Stimulated activated naive CD8-positive, alpha-beta T cell treated with anti-CD3 and anti-CD28 coated beads, Interleukin-15, Interleukin-2, amounts not matched to agents 100 ng/mL and 50 ng/mL, for 24 hours (primary cell): ENCODE measurements around the gene CMTM4.
"Not testable (repeated sequence)": the region's sequence is repeated elsewhere in the genome, so short reads cannot be mapped to it uniquely, and the experiment has no call there.

Source experiments
- H3K27ac Mint-ChIP-seq: one replicate; pipeline ENCODE4 v1.8.0; 2021; ENCODE audit warnings: mild to moderate bottlenecking, mixed read lengths
- H3K27me3 Mint-ChIP-seq: one replicate; pipeline ENCODE4 v1.8.0; 2021; ENCODE audit warnings: mixed read lengths
- H3K36me3 Mint-ChIP-seq: one replicate; pipeline ENCODE4 v1.8.0; 2021; ENCODE audit warnings: low read depth, mixed read lengths
- H3K4me1 Mint-ChIP-seq: one replicate; pipeline ENCODE4 v1.8.0; 2021; ENCODE audit warnings: low read depth, mixed read lengths
- H3K4me3 Mint-ChIP-seq: one replicate; pipeline ENCODE4 v1.8.0; 2021; ENCODE audit warnings: mild to moderate bottlenecking, mixed read lengths
- H3K9me3 Mint-ChIP-seq: one replicate; pipeline ENCODE4 v1.8.0; 2021; ENCODE audit warnings: mixed read lengths

The CMTM4 gene

GRCh38 chr16:66693149-66693548 lies 3.4 kb downstream of the CMTM4 start:
- H3K4me3 Mint-ChIP-seq = no peak overlapping the region
- no peaks in the 10 kb centered on the region for H3K36me3 Mint-ChIP-seq
- H3K4me1 Mint-ChIP-seq = peaks cover 14% of the 10 kb centered on the region
- H3K27me3 Mint-ChIP-seq = peaks cover 30% of the 10 kb centered on the region
- no peak overlapping the region for H3K27ac Mint-ChIP-seq
- H3K9me3 Mint-ChIP-seq = no peaks in the 10 kb centered on the region

- Mint-ChIP-seq H3K27me3 (peaks cover 26% of the 10 kb centered on the region), H3K36me3 (no peaks in the 10 kb centered on the region), H3K4me3 (no peak overlapping the region), H3K27ac (no peak overlapping the region), H3K4me1 (peaks cover 13% of the 10 kb centered on the region), H3K9me3 (no peaks in the 10 kb centered on the region)
Measured at GRCh38 chr16:66692341-66692740, 4.2 kb downstream of the CMTM4 start.

- Mint-ChIP-seq H3K4me1 (peaks cover 9% of the 10 kb centered on the region), H3K27ac (no peak overlapping the region), H3K36me3 (no peaks in the 10 kb centered on the region), H3K4me3 (no peak overlapping the region), H3K9me3 (no peaks in the 10 kb centered on the region), H3K27me3 (peaks cover 23% of the 10 kb centered on the region)
Measured at GRCh38 chr16:66691234-66691633, 5.3 kb downstream of the CMTM4 start.

- Mint-ChIP-seq H3K9me3 (no peaks in the 10 kb centered on the region), H3K4me1 (peaks cover 4% of the 10 kb centered on the region), H3K4me3 (no peak overlapping the region), H3K27ac (no peak overlapping the region), H3K36me3 (no peaks in the 10 kb centered on the region), H3K27me3 (peaks cover 22% of the 10 kb centered on the region)
Measured at GRCh38 chr16:66690106-66690847, 6.3 kb downstream of the CMTM4 start.

GRCh38 chr16:66689282-66689681 lies 7.3 kb downstream of the CMTM4 start:
- Mint-ChIP-seq H3K4me1 (no peaks in the 10 kb centered on the region), H3K27me3 (peaks cover 14% of the 10 kb centered on the region), H3K4me3 (no peak overlapping the region), H3K9me3 (no peaks in the 10 kb centered on the region), H3K36me3 (no peaks in the 10 kb centered on the region), H3K27ac (no peak overlapping the region)

- H3K27ac Mint-ChIP-seq = no peak overlapping the region
- H3K9me3 Mint-ChIP-seq = no peaks in the 10 kb centered on the region
- no peaks in the 10 kb centered on the region for H3K36me3 Mint-ChIP-seq
- H3K27me3 Mint-ChIP-seq = peaks cover 14% of the 10 kb centered on the region
- H3K4me3 Mint-ChIP-seq = no peak overlapping the region
- H3K4me1 Mint-ChIP-seq = no peaks in the 10 kb centered on the region
Measured at GRCh38 chr16:66687906-66688625, 8.5 kb downstream of the CMTM4 start.

- H3K4me3 Mint-ChIP-seq, H3K36me3 Mint-ChIP-seq, H3K4me1 Mint-ChIP-seq, H3K27ac Mint-ChIP-seq, H3K9me3 Mint-ChIP-seq: not testable (repeated sequence)
- peaks cover 11% of the 10 kb centered on the region for H3K27me3 Mint-ChIP-seq
Measured at GRCh38 chr16:66685501-66686115, 10.9 kb downstream of the CMTM4 start.

GRCh38 chr16:66682271-66682670 lies 14.3 kb downstream of the CMTM4 start:
- H3K9me3 Mint-ChIP-seq = no peaks in the 10 kb centered on the region
- H3K36me3 Mint-ChIP-seq = no peaks in the 10 kb centered on the region
- no peaks in the 10 kb centered on the region for H3K4me1 Mint-ChIP-seq
- no peak overlapping the region for H3K27ac Mint-ChIP-seq
- H3K27me3 Mint-ChIP-seq = no peaks in the 10 kb centered on the region
- H3K4me3 Mint-ChIP-seq = no peak overlapping the region

GRCh38 chr16:66681676-66682075 lies 14.9 kb downstream of the CMTM4 start:
- Mint-ChIP-seq H3K9me3 (no peaks in the 10 kb centered on the region), H3K4me1 (no peaks in the 10 kb centered on the region), H3K36me3 (no peaks in the 10 kb centered on the region), H3K27ac (no peak overlapping the region), H3K27me3 (no peaks in the 10 kb centered on the region), H3K4me3 (no peak overlapping the region)

GRCh38 chr16:66678337-66678736 lies 18.2 kb downstream of the CMTM4 start:
- Mint-ChIP-seq H3K27ac (no peak overlapping the region), H3K4me3 (no peak overlapping the region), H3K27me3 (no peaks in the 10 kb centered on the region), H3K9me3 (no peaks in the 10 kb centered on the region), H3K4me1 (no peaks in the 10 kb centered on the region), H3K36me3 (no peaks in the 10 kb centered on the region)

GRCh38 chr16:66677836-66678235 lies 18.7 kb downstream of the CMTM4 start:
- H3K36me3 Mint-ChIP-seq = no peaks in the 10 kb centered on the region
- no peaks in the 10 kb centered on the region for H3K9me3 Mint-ChIP-seq
- H3K4me1 Mint-ChIP-seq = no peaks in the 10 kb centered on the region
- no peak overlapping the region for H3K4me3 Mint-ChIP-seq
- H3K27me3 Mint-ChIP-seq = no peaks in the 10 kb centered on the region
- no peak overlapping the region for H3K27ac Mint-ChIP-seq

- no peaks in the 10 kb centered on the region for H3K36me3 Mint-ChIP-seq
- no peak overlapping the region for H3K27ac Mint-ChIP-seq
- no peaks in the 10 kb centered on the region for H3K27me3 Mint-ChIP-seq
- no peak overlapping the region for H3K4me3 Mint-ChIP-seq
- no peaks in the 10 kb centered on the region for H3K4me1 Mint-ChIP-seq
- H3K9me3 Mint-ChIP-seq = no peaks in the 10 kb centered on the region
Measured at GRCh38 chr16:66677179-66677578, 19.4 kb downstream of the CMTM4 start.

GRCh38 chr16:66676599-66676998 lies 19.9 kb downstream of the CMTM4 start:
- no peaks in the 10 kb centered on the region for H3K4me1 Mint-ChIP-seq
- no peak overlapping the region for H3K4me3 Mint-ChIP-seq
- no peaks in the 10 kb centered on the region for H3K27me3 Mint-ChIP-seq
- no peak overlapping the region for H3K27ac Mint-ChIP-seq
- H3K9me3 Mint-ChIP-seq = no peaks in the 10 kb centered on the region
- no peaks in the 10 kb centered on the region for H3K36me3 Mint-ChIP-seq

- Mint-ChIP-seq H3K4me3 (no peak overlapping the region), H3K4me1 (no peaks in the 10 kb centered on the region), H3K27me3 (no peaks in the 10 kb centered on the region), H3K36me3 (no peaks in the 10 kb centered on the region), H3K9me3 (no peaks in the 10 kb centered on the region), H3K27ac (no peak overlapping the region)
Measured at GRCh38 chr16:66673691-66674090, 22.9 kb downstream of the CMTM4 start.

GRCh38 chr16:66670691-66671388 lies 25.7 kb downstream of the CMTM4 start:
- H3K27me3 Mint-ChIP-seq = no peaks in the 10 kb centered on the region
- H3K27ac Mint-ChIP-seq = peak overlapping the region; percentile 34
- H3K9me3 Mint-ChIP-seq = no peaks in the 10 kb centered on the region
- H3K4me3 Mint-ChIP-seq = no peak overlapping the region
- no peaks in the 10 kb centered on the region for H3K4me1 Mint-ChIP-seq
- H3K36me3 Mint-ChIP-seq = no peaks in the 10 kb centered on the region
